Activated CD4-positive, alpha-beta T cell treated with anti-CD3 and anti-CD28 coated beads, Interleukin-2, amount 10 ng/mL, durations not matched to agents 7 days and 5 days (primary cell): ENCODE results near the gene CPA3. TPM values are rescaled to one million over a fixed set of nuclear protein-coding genes. Genes with fewer than 3 reads are reported as not detected.

Experiments
- CTCF ChIA-PET: fragments of 350-600 bp; sonication (Branson Sonifier 250); formaldehyde crosslinking; loops from one replicate; lab custom pipeline; 2021; ENCODE audit warnings: antibody characterized with exemption; lab: Charles Lee
- POLR2A ChIA-PET: fragments of 350-600 bp; sonication (Branson Sonifier 250); formaldehyde crosslinking; loops from one replicate; lab custom pipeline; 2021; ENCODE audit warnings: antibody characterized with exemption; lab: Charles Lee
- DNase-seq: peaks from one replicate; pipeline ENCODE4 v3.0.0-alpha.2; 2020
- H3K27ac Mint-ChIP-seq: one replicate; pipeline ENCODE4 v1.8.0; 2021; ENCODE audit warnings: mild to moderate bottlenecking, moderate library complexity, mixed read lengths
- H3K27me3 Mint-ChIP-seq: one replicate; pipeline ENCODE4 v1.8.0; 2021; ENCODE audit warnings: mixed read lengths
- H3K36me3 Mint-ChIP-seq: one replicate; pipeline ENCODE4 v1.8.0; 2021; ENCODE audit warnings: low read depth, mixed read lengths
- H3K4me1 Mint-ChIP-seq: one replicate; pipeline ENCODE4 v1.8.0; 2021; ENCODE audit warnings: mixed read lengths
- H3K4me3 Mint-ChIP-seq: one replicate; pipeline ENCODE4 v1.8.0; 2021; ENCODE audit warnings: mild to moderate bottlenecking, moderate library complexity, mixed read lengths
- H3K9me3 Mint-ChIP-seq: one replicate; pipeline ENCODE4 v1.8.0; 2021; ENCODE audit warnings: mixed read lengths
- total RNA-seq, 2 experiments: library from RNA; stranded (reverse); gene quantifications; one replicate each; pipeline ENCODE4 v1.2.3, GENCODE V29; 2021

The CPA3 gene
- total RNA-seq, 2 experiments from 2014 or later: not detected

- ChIA-PET POLR2A (no interaction called here), CTCF (no interaction called here)
- Mint-ChIP-seq H3K27ac (no peak overlapping the region), H3K27me3 (peaks cover 7% of the 10 kb centered on the region), H3K4me1 (no peaks in the 10 kb centered on the region), H3K9me3 (no peaks in the 10 kb centered on the region), H3K36me3 (no peaks in the 10 kb centered on the region), H3K4me3 (no peak overlapping the region)
- DNase-seq: no peak
These were observed 38.8 kb downstream of the CPA3 start for GRCh38 chr3:148903941-148904340.

GRCh38 chr3:148906667-148907066, 41.6 kb downstream of the CPA3 start:
- H3K36me3 Mint-ChIP-seq: no peaks in the 10 kb centered on the region
- no peak overlapping the region for H3K27ac Mint-ChIP-seq
- no peak overlapping the region for H3K4me3 Mint-ChIP-seq
- H3K27me3 Mint-ChIP-seq: peaks cover 8% of the 10 kb centered on the region
- ChIA-PET POLR2A (interaction anchor here (0.6 kb wide), 1 partner anchor 33 kb away, joined by 4 read pairs; no protein-coding TSS in a partner anchor), CTCF (no interaction called here)
- no peak for DNase-seq
- no peaks in the 10 kb centered on the region for H3K9me3 Mint-ChIP-seq
- no peaks in the 10 kb centered on the region for H3K4me1 Mint-ChIP-seq

- POLR2A ChIA-PET: no interaction called here
- H3K36me3 Mint-ChIP-seq: no peaks in the 10 kb centered on the region
These were observed 46.1 kb downstream of the CPA3 start for GRCh38 chr3:148911173-148911572.

GRCh38 chr3:148911592-148911991, 46.5 kb downstream of the CPA3 start:
- DNase-seq: no peak
- Mint-ChIP-seq H3K4me1 (no peaks in the 10 kb centered on the region), H3K9me3 (no peaks in the 10 kb centered on the region), H3K27ac (no peak overlapping the region), H3K4me3 (no peak overlapping the region), H3K36me3 (no peaks in the 10 kb centered on the region), H3K27me3 (peaks cover 5% of the 10 kb centered on the region)
- ChIA-PET CTCF (no interaction called here), POLR2A (no interaction called here)

More at GRCh38 chr3:148911173-148911572, 46.1 kb downstream of the CPA3 start:
- Mint-ChIP-seq H3K4me1 (no peaks in the 10 kb centered on the region), H3K27ac (no peak overlapping the region), H3K9me3 (no peaks in the 10 kb centered on the region), H3K4me3 (no peak overlapping the region), H3K27me3 (peaks cover 5% of the 10 kb centered on the region)
- CTCF ChIA-PET: no interaction called here
- DNase-seq: no peak

GRCh38 chr3:148914936-148915690, 50.0 kb downstream of the CPA3 start:
- Mint-ChIP-seq H3K27me3 (peaks cover 8% of the 10 kb centered on the region), H3K9me3 (no peaks in the 10 kb centered on the region), H3K4me1 (no peaks in the 10 kb centered on the region), H3K4me3 (no peak overlapping the region), H3K27ac (no peak overlapping the region), H3K36me3 (no peaks in the 10 kb centered on the region)
- DNase-seq: no peak
- ChIA-PET POLR2A (no interaction called here), CTCF (interaction anchor here (0.6 to 1.4 kb wide), 2 partner anchors 198 to 393 kb away, joined by 3 to 4 read pairs; no protein-coding TSS in a partner anchor)

DNA sequence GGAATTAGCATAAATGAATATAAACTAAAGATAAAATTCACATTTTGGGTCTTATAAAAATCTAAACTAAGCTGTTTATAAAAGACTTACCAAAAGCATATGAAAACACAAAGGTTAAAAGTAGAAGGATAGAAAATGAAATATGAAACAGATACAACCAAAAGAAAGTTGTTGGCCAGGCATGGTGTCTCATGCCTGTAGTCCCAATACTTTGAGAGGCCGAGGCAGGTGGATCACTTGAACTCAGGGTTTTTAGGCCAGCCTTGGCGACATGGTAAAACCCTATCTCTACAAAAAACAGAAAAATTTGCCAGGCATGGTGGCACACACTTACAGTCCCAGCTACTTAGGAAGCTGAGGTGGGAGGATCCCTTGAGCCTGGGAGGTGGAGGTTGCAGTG, 51.0 kb downstream of the CPA3 start:
- Mint-ChIP-seq H3K27ac (no peak overlapping the region), H3K36me3 (no peaks in the 10 kb centered on the region), H3K4me1 (no peaks in the 10 kb centered on the region), H3K27me3 (peaks cover 5% of the 10 kb centered on the region), H3K4me3 (no peak overlapping the region), H3K9me3 (no peaks in the 10 kb centered on the region)
- DNase-seq: no peak
- ChIA-PET CTCF (interaction anchor here (0.7 kb wide), 1 partner anchor 399 kb away, joined by 4 read pairs; no protein-coding TSS in a partner anchor), POLR2A (no interaction called here)

GRCh38 chr3:148922467-148922866, 57.4 kb downstream of the CPA3 start:
- ChIA-PET CTCF (no interaction called here), POLR2A (no interaction called here)
- H3K27me3 Mint-ChIP-seq: peaks cover 10% of the 10 kb centered on the region
- H3K27ac Mint-ChIP-seq: no peak overlapping the region
- no peaks in the 10 kb centered on the region for H3K36me3 Mint-ChIP-seq
- H3K4me1 Mint-ChIP-seq: no peaks in the 10 kb centered on the region
- H3K4me3 Mint-ChIP-seq: no peak overlapping the region
- no peaks in the 10 kb centered on the region for H3K9me3 Mint-ChIP-seq
- no peak for DNase-seq

- peaks cover 9% of the 10 kb centered on the region for H3K27me3 Mint-ChIP-seq
- ChIA-PET POLR2A (no interaction called here), CTCF (interaction anchor here (0.6 kb wide), 1 partner anchor 599 kb away, joined by 3 read pairs; no protein-coding TSS in a partner anchor)
- no peak for DNase-seq
- H3K4me1 Mint-ChIP-seq: no peaks in the 10 kb centered on the region
- no peaks in the 10 kb centered on the region for H3K9me3 Mint-ChIP-seq
- no peaks in the 10 kb centered on the region for H3K36me3 Mint-ChIP-seq
- no peak overlapping the region for H3K27ac Mint-ChIP-seq
- H3K4me3 Mint-ChIP-seq: no peak overlapping the region
These were observed 58.5 kb downstream of the CPA3 start for GRCh38 chr3:148923592-148923991.

DNA sequence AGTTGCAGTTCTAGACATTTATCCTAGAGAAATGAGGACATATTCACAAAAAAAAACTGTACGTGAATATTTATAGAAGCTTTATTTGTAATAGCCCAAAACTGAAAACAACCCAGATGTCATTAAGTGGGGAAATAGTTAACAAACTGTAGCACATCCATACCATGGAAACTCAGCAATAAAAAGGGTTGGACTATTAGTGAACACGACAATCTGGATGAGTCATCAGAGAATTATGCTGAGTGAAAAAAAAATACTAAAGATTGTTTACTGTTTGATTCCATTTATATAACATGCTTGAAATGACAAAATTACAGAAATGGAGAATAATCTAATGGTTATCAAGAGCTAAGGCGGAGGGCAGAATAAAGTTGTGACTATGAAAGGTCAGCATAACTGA, 59.5 kb downstream of the CPA3 start:
- Mint-ChIP-seq H3K4me1 (no peaks in the 10 kb centered on the region), H3K27me3 (peaks cover 7% of the 10 kb centered on the region), H3K36me3 (no peaks in the 10 kb centered on the region), H3K27ac (no peak overlapping the region), H3K4me3 (no peak overlapping the region), H3K9me3 (no peaks in the 10 kb centered on the region)
- no peak for DNase-seq
- POLR2A ChIA-PET: no interaction called here
- CTCF ChIA-PET: no interaction called here

GRCh38 chr3:148925845-148926244, 60.7 kb downstream of the CPA3 start:
- Mint-ChIP-seq H3K27me3 (peaks cover 5% of the 10 kb centered on the region), H3K9me3 (no peaks in the 10 kb centered on the region), H3K27ac (no peak overlapping the region), H3K4me1 (no peaks in the 10 kb centered on the region), H3K4me3 (no peak overlapping the region), H3K36me3 (no peaks in the 10 kb centered on the region)
- POLR2A ChIA-PET: no interaction called here
- no peak for DNase-seq
- CTCF ChIA-PET: no interaction called here

DNA sequence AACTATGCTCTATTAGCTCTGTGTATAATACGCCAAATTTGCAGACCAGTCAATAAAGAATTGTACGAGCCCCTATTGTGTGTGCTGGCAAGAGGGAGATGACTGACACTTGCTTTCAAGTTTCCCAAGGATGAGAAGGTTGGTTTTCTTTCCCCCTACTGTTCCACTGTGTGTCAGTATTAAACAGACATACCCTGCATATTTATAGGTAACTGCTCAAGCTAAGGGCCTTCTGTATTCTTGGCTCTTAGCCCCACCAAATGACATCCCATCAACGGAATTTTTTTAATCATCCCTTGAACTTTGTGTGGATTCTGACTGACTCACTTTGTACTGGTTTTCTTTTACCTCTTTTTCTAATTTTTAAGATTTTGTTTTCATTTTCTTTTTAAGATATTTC, 65.7 kb downstream of the CPA3 start:
- H3K27me3 Mint-ChIP-seq: peaks cover 10% of the 10 kb centered on the region
- H3K4me1 Mint-ChIP-seq: no peaks in the 10 kb centered on the region
- H3K27ac Mint-ChIP-seq: no peak overlapping the region
- ChIA-PET POLR2A (no interaction called here), CTCF (no interaction called here)
- H3K4me3 Mint-ChIP-seq: no peak overlapping the region
- no peaks in the 10 kb centered on the region for H3K36me3 Mint-ChIP-seq
- DNase-seq: no peak
- no peaks in the 10 kb centered on the region for H3K9me3 Mint-ChIP-seq

DNA sequence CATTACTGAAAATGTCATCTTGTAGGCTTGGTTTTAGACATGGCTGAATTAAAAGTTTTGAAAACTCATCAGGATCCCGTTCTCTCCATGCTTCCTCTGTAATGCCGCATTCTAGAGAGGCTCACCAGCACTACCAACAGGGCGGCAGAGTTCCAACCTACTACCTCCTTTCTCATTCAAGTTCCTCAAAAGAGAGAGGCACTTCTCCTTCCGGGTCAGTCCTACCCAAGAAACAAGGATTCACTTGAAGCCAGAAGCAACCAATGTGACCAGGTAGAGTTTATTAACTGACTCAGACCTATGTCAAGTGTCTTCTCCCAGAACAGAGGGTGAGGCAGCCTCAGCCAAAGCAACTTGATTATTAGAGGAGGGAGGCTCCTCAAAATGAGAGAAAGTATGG, 66.5 kb downstream of the CPA3 start:
- no peak for DNase-seq
- ChIA-PET CTCF (no interaction called here), POLR2A (no interaction called here)
- Mint-ChIP-seq H3K9me3 (no peaks in the 10 kb centered on the region), H3K27me3 (peaks cover 15% of the 10 kb centered on the region), H3K27ac (no peak overlapping the region), H3K36me3 (no peaks in the 10 kb centered on the region), H3K4me1 (no peaks in the 10 kb centered on the region), H3K4me3 (no peak overlapping the region)

DNA sequence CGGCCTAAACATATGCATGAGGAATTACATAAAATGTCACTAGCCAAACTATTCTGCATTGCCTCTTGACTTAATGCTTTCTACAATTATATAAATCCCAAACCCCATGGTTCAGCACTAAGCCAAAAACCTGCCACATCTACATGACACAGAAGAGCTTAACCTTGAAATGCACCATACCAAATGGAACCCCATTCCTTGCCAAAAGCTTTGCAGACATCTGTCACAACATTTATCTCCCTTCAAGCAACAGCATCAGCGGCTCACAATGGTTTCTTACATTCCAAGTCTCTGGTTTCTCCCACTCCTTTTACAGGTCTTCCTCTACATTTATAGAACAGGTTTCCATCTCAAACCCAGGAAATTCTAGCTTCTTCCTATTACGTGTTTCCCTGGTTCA, 67.9 kb downstream of the CPA3 start:
- Mint-ChIP-seq H3K4me3 (no peak overlapping the region), H3K36me3 (no peaks in the 10 kb centered on the region)
- CTCF ChIA-PET: no interaction called here

More for the DNA sequence above, 67.9 kb downstream of the CPA3 start:
- no peaks in the 10 kb centered on the region for H3K9me3 Mint-ChIP-seq
- H3K27me3 Mint-ChIP-seq: peaks cover 26% of the 10 kb centered on the region
- H3K27ac Mint-ChIP-seq: no peak overlapping the region
- no peaks in the 10 kb centered on the region for H3K4me1 Mint-ChIP-seq
- POLR2A ChIA-PET: no interaction called here
- DNase-seq: no peak
